ENCODE data around the gene ZNF488.

ZNF488 gene

GRCh38 chr10:47365431-47366180 is 18.5 kb downstream of the ZNF488 start:
- DNase-seq = no peak

GRCh38 chr10:47364911-47365310 is 19.2 kb downstream of the ZNF488 start:
- DNase-seq = no peak

GRCh38 chr10:47364366-47364765 is 19.7 kb downstream of the ZNF488 start:
- DNase-seq = no peak

- no peak for DNase-seq
These were observed 20.3 kb downstream of the ZNF488 start for GRCh38 chr10:47363781-47364180.

GRCh38 chr10:47362199-47362598 is 21.9 kb downstream of the ZNF488 start:
- DNase-seq = no peak

DNA sequence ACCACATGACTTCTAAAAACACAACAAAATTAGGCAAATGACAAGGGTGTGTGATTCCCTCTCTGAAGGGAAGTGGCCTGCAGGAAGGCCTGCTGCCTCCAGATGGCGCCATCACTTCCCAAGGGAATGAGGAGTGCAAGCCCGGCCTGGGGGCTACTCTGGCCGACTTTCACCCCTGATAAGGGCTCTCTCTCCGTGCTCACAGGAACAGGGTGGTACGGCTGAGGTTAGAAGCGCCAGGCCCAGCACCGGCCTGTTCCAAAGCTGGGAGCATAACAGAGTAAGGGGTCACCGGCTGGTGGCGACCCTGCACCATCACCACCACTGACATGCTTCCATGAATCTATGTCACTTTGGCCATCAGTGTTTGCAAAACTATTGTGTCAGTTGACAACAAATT is 22.8 kb downstream of the ZNF488 start:
- DNase-seq = peak; percentile 39 to 45

DNA sequence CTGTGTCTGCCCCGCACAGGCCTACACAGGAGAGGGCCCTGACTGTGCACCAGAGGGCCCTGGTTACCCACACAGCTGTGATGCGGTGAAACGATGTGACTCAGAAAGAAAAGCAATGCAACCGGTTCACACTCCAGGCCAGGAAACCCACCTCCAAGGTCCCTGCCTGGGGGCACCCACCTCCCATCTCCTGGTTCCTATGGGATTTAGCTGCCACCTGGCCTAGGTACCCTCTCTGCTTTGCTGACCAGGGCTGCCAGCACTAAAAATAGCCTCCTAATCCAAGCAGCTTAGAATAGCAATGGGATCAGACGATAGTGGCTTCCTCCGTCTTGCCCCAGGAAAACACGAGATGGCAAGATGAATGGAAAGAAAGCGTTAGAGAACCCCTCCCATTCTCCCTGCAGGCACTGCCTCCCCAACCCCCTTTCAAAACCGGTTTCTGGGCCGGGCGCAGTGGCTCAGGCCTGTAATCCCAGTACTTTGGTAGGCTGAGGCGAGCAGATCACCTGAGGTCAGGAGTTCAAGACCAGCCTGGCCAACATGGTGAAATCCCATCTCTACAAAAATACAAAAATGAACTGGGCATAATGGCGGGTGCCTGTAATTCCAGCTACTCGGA is 23.6 kb downstream of the ZNF488 start:
- DNase-seq = no peak

DNA sequence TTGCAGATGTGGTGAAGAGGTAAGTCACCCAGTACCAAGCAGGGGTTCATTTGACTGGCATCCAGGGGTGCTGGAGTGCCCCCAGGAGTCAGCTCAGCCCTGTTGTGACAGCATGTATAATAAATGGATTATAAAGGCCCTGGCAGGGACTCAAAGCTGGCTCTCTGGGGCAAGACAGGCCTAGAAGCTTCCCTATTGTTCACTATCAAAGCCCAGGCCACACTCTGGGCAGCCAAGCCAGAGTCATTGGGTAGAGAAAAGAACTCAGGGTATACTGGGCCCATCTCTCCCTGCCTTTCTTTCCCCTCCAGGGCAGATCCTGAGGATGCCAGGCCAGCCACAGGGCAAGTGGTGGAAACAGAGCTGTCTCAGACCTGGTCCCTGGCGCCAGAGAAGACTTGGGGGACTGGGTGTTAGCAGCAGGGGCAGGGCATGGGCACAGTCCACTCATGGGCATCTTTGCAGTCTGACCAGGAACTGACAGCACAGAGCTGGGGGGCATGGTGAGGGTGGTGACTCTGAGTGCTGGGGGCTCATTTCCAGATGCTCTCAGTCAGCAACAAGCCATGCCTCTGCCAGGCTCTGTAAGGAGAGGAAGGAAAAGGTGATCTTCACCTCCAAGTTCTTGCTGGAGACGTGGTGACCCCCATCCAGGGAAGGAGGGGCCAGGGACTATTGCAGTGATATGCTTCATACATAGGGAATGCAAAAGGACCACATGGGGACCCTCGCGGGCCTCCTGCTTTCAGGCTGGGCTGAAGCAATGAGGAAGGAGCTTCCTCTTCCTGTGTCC is 24.3 kb downstream of the ZNF488 start:
- no peak for DNase-seq

GRCh38 chr10:47359101-47359500 is 25.0 kb downstream of the ZNF488 start:
- DNase-seq = no peak

- no peak for DNase-seq
These were observed 25.6 kb downstream of the ZNF488 start for GRCh38 chr10:47358457-47358856.

GRCh38 chr10:47357911-47358310 is 26.2 kb downstream of the ZNF488 start:
- no peak for DNase-seq

DNA sequence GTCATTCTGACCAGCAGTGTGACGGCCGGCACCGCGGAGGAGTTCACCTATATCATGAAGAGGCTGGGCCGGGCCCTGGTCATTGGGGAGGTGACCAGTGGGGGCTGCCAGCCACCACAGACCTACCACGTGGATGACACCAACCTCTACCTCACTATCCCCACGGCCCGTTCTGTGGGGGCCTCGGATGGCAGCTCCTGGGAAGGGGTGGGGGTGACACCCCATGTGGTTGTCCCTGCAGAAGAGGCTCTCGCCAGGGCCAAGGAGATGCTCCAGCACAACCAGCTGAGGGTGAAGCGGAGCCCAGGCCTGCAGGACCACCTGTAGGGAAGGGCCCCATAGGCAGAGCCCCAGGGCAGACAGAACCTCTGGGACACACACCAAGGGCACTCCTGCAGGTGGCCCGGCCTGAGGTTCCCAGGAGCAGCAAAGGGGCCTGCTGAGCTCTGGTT is 26.9 kb downstream of the ZNF488 start:
- no peak for DNase-seq

DNA sequence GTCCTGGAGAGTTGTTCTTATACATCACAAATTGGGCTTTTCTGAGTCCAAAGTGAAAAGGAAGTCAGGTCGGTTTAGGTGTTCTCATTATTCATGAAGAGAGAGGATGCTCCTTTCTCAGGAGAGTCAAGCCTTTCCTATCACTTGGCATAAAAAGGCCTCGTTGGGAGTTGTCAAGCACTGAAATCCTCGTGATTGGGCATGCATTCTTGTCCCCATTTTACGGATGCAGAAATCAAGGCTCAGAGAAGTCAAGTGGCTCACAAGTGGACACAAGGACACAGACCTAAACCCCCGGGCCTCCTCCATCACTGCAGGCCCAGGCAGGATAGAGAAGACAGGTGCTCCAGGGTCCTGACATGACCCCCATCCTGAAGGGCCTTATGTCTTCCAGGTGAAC is 27.4 kb downstream of the ZNF488 start:
- DNase-seq = no peak

DNA sequence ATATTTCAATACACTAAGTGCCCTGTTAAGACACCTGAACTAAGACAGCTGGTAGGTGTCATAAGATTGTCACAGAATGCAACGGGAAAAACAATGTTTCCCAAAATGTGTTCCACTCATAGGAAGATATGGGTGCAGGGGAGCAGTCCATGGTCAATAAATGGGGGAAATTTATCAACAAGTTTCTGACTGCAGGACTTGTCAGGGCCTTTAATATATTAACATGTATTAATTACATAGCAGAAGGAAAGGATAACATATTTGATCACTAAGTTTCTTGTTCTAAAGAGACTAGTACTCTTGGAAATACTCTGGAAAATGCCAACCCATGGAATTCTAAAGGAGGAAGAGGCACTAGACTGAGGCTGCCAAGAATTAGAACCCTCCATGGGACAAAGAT is 29.2 kb downstream of the ZNF488 start:
- no peak for DNase-seq

DNA sequence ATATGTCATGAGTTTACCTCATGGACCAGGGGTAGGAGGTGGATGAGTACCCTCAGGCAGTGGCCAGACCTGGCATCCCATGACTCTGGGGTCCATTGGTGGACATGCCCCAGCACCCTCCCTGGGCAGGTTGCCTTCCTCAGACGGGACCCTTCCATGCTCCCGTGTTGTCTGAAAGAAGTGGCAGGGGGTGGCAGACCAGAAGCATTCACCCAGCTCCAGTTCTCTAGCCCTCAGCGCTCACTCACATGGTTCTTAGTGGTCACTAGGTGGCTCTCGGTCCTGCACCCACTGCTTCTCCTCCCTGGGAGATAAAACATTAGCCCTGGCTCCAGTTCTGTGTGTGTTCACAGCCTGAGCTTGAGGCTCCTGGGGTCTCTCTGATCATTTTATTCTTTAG is 29.9 kb downstream of the ZNF488 start:
- no peak for DNase-seq

GRCh38 chr10:47353351-47353750 is 30.7 kb downstream of the ZNF488 start:
- no peak for DNase-seq

GRCh38 chr10:47351899-47352815 is 31.9 kb downstream of the ZNF488 start:
- DNase-seq = no peak

GRCh38 chr10:47350671-47351640 is 33.1 kb downstream of the ZNF488 start:
- DNase-seq = no peak

DNA sequence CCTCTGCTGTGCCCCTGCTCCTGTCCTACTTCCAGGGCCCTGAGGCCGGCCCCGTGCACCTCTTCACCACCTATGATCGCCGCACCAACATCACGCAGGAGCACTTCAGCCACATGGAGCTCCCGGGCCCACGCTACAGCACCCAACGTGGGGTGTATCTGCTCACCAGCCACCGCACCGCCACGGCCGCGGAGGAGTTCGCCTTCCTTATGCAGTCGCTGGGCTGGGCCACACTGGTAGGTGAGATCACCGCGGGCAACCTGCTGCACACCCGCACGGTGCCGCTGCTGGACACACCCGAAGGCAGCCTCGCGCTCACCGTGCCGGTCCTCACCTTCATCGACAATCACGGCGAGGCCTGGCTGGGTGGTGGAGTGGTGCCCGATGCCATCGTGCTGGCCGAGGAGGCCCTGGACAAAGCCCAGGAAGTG is 34.1 kb downstream of the ZNF488 start:
- DNase-seq = no peak

DNA sequence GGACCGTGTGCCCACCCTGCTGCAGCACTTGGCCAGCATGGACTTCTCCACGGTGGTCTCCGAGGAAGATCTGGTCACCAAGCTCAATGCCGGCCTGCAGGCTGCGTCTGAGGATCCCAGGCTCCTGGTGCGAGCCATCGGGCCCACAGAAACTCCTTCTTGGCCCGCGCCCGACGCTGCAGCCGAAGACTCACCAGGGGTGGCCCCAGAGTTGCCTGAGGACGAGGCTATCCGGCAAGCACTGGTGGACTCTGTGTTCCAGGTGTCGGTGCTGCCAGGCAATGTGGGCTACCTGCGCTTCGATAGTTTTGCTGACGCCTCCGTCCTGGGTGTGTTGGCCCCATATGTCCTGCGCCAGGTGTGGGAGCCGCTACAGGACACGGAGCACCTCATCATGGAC is 34.6 kb downstream of the ZNF488 start:
- DNase-seq = no peak
